Eye (tissue), 1 donor: ENCODE results near the gene TESK2.
A peak's percentile ranks its signal among the peaks of the same experiment; 100 is the strongest.

Experiments
- DNase-seq: peaks from one replicate; pipeline ENCODE4 v3.0.0-alpha.2; 2015

The TESK2 gene

DNA sequence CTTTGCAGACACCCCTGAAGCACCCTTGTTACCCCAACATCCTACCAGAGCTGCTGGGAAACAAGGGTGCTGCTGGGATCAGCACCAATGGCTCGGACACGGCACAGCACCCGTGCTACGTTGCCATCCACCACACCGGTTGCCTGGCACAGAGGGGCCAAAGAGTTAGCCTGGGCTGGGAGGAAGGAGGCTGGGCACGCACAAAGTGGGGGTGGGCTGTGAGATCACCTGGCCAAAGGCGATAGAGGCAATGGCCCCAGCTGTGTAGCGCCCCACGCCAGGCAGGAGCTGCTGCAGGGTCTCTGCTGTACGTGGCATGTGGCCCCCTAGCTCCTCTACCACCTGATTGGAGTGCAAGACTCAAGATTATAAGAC, 158.6 kb downstream of the TESK2 start:
- no peak for DNase-seq

DNA sequence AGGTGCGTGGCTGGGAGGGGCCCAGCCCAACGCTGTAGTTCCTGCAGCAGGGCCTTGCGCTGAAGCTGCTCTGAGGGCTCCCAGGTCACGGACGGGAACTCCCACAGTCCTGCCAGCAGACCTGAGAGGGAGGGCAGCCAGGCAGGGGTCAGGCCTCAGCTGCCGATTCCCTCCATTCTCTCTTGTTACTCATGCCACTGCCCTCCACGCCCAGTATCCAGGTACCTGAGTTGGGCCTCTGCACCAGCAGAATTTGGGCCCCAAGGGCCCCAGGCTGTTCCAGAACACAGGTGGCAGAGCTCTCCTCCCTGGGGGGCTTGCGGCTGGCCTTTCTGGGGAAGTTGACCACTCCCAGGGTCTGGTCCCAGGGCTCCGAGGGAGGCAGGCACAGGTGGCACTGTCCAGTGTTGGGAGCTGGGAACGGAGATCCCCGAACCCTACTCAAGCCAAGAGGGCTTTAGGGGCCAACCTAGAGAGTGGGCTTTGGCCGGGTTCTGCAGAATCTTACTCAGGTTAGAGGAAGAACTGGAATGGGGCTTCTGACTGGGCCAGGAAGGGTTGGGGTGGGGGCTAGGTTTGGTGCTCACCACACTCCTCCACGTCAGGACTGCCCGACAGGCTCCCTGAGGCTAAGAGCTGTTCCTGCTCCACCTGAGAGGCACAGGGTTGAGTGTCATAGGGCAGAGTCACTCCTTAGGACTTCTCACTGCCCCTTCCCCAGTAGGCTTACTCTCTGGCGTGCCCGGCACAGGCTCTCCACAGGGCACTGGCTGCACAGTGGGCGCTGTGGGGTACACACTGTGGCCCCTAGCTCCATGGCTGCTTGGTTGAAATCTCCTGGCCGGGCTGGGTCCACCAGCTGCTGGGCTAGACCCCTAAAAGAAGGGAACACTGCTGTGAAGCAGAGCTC, 159.3 kb downstream of the TESK2 start:
- no peak for DNase-seq

DNA sequence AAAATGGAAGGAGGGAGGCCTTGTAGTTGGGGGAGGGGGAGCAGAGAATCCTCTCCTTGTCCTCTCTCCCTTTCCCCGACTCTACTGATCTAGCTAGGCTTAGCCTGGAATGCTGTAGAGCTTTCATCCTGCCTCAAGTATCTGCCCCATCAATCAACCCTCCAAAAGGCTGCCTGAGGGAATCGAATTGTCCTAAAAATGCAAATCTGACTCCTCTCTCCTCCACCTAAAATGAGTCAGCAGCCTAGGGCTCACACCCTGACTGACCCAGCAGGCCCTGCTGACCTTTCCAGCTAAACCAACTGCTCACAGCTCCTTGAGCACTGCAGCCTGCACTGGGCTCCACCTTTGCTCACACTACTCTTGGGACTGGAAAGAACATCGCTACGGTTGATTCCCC, 161.5 kb downstream of the TESK2 start:
- DNase-seq: no peak

DNA sequence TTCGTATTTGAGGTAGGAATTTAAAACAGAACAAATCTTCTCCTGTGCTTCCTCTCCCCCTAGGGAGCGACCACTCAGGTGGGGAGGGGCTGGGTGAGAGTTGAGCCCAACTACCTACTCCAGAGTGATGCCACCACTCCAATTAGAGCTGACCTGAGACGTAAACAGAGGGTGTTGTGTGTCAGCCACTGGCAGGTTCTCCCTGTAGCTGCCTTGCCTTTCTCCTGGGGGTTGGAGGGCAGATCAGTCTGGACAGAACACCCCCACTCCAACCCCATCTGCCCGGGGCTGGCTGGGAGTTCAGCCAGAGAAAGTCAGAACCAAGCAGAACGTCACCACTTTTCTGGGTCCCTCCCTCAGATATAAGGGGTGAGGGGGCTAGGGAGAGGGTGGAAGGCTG, 162.3 kb downstream of the TESK2 start:
- DNase-seq: no peak

DNA sequence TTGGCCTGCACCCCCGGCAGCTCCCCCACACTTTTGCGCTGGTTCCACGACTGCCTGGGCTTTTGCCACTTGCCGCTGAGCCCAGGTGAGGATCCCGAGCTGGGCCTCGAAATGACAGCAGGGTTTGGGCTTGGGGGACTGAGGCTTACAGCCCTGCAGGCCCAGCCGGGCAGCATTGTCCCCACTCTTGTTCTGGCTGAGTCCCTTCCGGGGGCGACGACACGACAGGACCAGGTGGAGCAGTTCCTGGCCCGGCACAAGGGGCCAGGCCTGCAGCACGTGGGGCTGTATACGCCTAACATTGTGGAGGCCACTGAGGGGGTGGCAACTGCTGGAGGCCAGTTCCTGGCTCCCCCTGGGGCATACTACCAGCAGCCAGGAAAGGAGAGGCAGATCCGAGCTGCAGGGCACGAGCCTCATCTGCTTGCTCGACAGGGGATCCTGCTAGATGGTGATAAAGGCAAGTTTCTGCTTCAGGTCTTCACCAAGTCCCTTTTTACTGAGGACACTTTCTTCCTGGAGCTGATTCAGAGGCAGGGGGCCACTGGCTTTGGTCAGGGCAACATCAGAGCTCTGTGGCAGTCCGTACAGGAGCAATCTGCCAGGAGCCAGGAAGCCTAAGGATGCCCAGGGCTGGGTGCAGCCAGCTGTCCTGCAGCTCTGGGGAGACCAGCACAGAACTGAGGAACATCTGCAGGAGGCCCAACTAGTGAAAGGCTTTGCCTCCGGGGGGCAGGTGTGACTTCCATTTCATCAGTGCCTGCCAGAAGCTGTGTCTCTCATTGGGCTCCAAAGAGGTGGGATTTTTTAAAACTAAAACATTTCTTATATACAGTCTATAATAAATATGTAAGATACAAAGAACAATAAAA, 163.1 kb downstream of the TESK2 start:
- peak; percentile 14 for DNase-seq

DNA sequence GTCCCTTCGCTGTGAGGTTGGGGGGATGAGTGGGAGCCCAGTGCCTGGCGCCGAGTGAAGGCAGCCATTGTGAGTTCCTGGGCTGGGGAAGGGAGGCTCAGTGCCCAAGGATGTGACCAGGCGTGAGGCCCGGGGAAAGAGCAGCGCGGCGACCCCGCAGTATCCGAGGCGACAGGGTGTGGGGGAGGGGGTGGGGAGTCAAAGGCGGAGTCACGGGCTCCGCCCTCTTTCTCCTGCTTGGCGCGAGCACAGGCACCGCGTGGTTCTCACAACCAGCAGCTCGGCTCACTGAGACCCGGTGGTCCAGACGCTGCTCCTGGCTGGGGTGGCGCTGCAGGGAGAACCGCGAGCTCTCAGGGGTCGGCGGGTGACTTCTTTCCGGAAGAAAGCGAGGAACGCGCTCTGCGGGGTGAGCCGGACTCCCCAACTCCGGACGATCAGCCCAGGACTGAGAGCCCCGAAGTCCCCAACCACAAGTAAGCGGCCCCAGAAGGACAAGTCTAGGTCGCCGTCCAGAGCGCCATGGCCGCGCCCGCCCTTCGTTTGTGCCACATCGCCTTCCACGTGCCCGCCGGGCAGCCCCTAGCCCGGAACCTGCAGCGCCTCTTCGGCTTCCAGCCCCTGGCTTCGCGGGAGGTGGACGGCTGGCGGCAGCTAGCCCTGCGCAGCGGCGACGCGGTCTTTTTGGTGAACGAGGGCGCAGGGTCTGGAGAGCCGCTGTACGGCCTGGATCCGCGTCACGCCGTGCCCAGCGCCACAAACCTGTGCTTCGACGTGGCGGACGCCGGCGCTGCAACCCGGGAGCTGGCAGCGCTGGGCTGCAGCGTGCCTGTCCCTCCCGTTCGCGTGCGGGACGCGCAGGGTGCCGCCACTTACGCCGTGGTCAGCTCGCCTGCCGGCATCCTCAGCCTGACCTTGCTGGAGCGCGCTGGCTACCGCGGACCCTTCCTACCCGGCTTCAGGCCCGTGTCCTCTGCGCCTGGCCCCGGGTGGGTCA, 164.0 kb downstream of the TESK2 start, which contains the start of gene HPDL:
TSS of gene HPDL (plus strand) at position 269 of the 997 bp plus-strand sequence. CDS start at position 523, 254 bp downstream.
- DNase-seq: peak; percentile 94

DNA sequence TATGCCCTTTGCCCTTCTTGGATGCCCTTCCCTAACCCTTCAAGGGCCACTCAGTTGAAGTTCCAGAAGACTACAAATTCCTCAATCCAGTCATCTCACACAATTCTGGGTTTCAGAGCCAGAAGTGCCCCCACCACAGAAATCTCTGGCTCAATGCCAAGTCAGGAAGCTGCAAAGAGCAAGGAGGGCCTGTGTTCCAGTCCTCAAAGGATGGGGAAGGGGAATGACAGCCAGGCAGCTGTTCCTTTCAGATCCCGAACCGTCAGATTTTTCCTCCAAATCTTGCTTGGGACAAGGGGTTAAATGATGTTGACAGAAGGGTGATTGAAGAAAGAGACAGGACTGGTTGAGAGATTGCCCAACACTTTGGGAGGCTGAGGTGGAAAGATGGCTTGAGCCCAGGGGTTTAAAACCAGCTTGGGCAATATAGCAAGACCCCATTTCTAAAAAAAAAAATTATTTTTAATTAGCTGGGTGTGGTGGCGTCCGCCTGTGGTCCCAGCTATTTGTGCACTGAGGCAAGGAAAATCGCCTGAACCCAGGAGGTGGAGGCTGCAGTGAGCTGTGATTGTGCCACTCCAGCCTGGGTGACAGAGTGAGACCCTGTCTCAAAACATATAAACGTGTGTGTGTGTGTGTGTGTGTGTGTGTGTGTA, 165.0 kb downstream of the TESK2 start:
- DNase-seq: peak; percentile 64

DNA sequence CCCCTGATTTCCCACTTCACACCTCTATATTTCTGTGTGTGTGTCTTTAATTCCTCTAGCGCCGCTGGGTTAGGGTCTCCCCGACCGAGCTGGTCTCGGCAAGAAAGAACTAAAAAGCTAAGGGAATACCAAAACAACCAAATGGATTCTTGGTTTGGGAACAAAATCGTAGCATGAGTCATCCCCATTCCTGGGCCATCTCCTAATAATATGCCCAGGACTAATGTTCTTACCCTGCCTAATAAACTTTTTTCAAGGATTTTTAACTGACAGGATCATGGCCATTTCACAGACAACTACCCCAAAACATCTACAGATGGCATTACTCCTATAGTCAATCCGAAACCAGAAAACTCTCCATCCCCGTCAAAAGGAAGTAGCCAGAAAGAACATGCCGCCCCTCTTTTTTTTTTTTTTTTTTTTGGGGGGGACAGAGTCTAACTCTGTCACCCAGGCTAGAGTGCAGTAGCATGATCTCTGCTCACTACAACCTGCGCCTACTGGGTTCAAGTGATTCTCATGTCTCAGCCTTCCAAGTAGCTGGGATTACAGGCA, 168.4 kb downstream of the TESK2 start:
- DNase-seq: no peak

DNA sequence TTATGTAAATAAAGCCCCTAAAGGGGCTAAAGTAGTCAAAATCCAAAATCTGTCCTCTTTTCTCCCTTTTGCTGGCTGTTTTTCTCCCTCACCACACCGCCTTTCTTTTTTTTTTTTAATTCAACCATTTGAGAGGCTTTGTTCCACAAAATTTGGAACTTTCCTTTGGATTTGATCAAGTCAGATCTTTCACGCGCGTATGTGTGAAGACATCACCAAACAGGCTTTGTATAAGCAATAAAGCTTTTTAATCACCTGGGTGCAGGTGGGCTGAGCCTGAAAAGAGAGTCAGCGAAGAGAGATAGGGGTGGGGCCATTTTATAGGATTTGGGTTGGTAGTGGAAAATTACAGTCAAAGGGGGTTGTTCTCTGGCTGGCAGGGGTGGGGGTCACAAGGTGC, 169.5 kb downstream of the TESK2 start:
- no peak for DNase-seq

DNA sequence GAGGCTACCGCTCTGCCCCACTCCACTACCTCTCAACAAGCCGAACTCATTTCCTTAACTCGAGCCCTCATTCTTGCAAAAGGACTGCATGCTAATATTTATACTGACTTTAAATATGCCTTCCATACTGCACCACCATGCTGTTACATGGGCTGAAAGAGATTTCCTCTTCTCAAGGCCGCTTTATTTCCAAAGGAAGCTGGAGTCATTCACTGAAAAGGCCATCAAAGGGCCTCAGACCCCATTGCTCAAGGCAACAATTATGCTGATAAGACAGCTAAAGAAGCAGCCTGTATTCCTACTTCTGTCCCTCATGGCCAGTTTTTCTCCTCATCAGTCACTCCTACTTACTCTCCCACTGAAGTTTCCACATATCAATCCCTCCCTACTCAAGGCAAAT, 171.2 kb downstream of the TESK2 start:
- no peak for DNase-seq

DNA sequence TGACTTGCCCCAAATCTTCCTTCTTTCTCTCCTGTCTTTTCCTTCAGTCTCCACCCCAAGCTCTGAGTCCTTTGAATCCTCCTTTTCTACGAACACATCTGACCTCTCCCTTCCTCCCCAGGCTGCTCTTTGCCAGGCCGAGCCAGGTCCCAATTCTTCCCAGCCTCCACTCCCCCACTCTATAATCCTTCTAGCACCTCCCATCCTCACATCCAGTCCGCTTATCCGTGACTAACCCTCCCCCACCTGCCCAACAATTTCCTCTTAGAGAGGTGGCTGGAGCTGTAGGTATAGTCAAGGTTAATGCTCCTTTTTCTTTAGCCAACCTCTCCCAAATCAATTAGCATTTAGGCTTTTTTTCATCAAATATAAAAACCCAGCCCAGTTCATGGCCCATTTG, 173.8 kb downstream of the TESK2 start:
- no peak for DNase-seq

DNA sequence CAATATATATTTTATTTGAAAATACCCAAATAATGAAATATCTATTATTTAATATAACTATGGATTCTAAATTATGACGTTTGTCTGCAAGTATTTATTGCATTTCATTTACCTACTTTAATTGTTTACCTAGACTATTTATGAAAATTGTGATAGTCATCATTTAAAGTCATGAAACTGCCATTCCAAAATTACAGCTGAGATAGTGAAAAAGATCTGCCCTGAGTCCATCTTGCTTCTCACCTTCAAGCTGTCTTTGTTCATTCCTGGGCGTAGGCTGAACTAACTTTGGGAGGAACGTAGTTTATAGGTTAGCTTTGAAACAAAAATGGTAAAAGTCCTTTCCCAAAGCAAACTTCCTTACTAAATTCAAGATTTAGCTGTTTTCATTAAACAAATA, 176.7 kb downstream of the TESK2 start:
- no peak for DNase-seq

DNA sequence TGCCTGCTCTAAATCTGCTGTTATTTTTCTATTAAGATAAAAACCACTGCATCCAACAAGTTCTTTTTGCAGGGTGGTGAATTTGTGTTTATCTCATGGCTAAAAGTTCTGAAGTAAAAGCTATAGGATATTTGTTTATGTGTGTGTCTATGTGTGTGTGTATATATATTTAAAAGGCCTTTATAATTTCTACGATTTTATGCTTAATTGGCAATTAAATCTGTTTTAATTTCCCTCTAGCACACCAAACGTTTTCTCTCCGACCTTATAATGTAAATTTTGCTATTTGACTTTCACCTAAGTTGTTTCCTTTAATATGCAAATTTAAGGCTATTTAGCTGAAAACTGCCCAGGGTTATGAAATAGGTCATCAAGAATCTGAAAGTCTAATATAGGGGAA, 184.1 kb downstream of the TESK2 start:
- DNase-seq: no peak

DNA sequence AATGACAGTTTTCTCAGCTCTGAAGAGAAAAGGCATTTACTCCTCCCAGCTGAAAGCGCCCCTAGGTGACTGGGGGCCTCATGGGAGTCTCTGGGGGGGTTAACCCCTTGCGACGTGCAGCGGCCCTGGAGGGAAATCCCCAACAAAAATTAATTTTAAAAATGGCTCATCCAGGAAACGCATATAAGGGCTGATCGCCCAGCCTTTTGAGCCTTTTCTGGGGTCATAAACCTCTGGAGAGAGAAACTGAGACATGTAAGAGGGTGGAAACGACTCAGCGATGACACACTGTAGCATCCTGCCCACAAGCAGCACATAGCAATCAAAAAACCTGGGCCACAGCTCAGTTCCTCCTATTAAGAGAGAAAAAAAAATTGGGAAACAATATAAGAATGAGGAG, 184.6 kb downstream of the TESK2 start:
- no peak for DNase-seq

DNA sequence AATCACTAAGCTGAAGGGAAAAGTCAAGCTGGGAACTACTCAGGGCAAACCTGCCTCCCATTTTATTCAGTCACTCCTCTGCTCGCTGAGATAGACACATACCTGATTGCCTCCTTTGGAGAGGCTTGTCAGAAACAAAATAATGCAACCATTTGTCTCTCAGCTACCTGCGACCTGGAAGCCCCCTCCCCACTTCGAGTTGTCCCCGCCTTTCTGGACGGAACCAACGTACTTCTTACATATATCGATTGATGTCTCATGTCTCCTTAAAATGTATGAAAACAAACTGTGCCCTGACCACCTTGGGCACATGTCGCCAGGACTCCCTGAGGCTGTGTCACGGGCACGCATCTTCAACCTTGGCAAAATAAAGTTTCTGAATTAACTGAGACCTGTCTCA, 185.7 kb downstream of the TESK2 start:
- no peak for DNase-seq

DNA sequence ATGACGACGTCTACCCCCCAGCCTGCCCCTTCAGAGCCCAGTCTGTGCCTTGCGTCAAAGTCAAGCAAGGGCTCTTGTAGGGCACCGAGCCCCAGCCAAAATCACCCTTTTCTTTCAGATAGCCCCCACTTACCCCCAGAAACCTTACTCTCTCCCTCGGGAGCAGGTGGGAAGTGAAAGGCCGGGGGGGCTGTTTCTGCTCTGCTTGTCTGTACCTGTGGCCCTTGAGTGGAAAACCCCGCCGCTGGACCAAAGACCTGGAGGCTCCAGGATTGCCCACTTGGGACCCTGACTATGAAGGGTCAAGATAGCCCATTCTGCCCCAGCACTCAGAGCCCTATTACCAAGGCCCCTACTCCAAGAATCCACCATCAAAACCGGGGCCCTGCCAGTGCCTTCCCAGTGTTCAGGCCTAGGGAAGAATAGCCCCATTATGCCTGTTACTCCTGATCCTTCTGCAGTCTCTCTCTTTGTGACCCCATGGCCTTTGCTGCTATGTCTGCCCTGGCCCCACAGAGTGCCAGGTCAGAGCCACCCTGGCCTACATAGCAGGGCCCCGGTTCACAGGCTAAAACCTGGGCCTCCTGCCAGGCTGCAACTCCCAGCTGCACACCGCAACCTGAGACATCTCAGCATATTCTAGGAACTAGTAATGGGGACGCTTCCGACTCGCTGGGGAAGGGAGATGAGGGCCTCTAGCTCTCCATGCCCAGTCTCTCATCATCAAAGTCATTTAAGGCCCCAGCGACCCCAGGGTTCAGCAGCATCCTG, 186.5 kb downstream of the TESK2 start:
- peak; percentile 26 for DNase-seq

DNA sequence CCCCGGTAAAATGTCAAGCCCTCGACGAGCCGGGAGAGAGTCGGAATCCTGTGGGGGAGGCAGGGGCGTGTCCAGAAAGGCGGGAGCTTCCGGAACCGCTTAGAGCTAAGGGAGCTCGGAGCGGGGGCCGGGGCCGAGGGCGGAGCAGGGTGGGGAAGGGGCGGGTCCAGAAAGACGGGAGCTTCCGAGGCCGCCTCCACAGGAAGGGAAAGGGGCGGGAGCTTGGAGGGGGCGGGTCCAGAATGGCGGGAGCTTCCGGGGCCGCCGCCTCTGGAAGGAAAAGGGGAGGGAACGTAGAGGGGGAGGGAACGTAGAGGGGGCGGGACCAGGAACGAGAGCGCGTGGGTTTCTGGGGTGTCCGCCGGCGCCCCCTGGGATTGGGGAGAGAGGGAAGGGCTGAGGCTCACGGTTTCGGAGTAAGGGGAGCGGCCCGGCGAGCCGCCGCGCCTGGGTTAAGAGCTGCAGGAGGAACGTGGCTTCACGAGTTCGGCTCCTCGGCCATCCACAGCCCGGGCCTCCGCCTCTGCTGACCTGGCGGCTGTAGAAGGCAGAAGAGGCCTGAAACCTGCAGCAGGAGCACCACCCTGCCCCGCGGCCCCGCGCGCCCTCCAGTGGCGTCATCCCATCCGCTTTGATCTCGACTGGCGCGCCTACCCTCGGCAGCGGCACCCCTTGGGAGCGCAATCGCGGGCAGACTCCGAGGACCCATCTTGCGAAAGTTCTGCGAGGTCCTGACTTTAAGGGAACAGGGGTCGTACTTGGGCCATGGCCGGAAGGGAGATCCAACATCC, 187.2 kb downstream of the TESK2 start:
- DNase-seq: peak; percentile 98

DNA sequence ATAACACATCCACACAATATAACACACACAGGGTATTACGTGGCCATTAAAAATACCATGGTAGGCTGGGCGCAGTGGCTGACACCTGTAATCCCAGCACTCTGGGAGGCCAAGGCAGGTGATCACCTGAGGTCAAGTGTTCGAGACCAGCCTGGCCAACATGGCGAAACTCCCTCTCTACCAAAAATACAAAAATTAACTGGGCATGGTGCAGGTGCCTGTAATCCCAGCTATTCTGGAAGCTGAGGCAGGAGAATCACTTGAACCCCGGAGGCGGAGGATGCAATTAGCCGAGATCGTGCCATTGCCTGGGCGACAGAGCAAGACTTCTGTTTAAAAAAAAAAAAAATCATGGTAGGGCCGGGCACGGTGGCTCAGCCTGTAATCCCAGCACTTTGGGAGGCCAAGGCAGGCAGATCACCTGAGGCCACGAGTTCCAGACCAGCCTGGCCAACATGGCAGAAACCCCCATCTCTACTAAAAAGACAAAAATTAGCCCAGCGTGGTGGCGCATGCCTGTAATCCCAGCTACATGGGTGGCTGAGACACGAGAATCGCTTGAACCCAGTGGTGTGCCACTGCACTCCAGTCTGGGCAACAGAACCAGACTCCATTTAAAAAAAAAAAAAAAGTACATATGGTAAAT, 188.3 kb downstream of the TESK2 start:
- DNase-seq: no peak

DNA sequence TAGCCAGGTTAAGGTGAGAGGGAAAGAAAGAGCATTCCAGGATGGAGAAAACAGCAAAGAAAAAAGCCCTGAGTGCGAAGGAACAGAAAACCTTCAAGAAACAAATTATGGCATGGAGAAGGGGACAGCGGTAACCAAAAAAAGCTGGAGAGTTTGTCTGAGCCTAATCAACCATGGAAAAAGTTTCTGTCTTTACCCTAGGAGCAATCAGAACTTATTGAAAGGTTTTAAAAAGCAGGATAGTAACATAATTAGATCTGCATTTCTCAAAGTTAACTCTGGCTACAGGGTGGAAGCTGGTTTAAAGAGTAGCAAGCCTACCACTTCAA, 190.3 kb downstream of the TESK2 start:
- DNase-seq: no peak
